GM12891 (cell line): Measurements from ENCODE around the gene ZSCAN16.
"Not testable (repeated sequence)": the region's sequence is repeated elsewhere in the genome, so short reads cannot be mapped to it uniquely, and the experiment has no call there.

Experiments used
- POLR2A ChIP-seq: IDR thresholded peaks from 2 replicates; pipeline ENCODE4 v1.6.1; 2011; ENCODE audit warnings: low read depth, low read length, control low read depth
- POLR2AphosphoS5 ChIP-seq: IDR thresholded peaks from 2 replicates; pipeline ENCODE4 v1.6.1; 2011; ENCODE audit warnings: low read depth, low read length, control low read depth

- not testable (repeated sequence) for TF ChIP-seq POLR2AphosphoS5, POLR2A
These were observed 22.2 kb upstream of the ZSCAN16 start for GRCh38 chr6:28102222-28102621.
